Measurements from ENCODE around the gene EFR3B. TPM values are rescaled to one million over a fixed set of nuclear protein-coding genes. Genes with fewer than 3 reads are reported as not detected.

Gene EFR3B
- total and polyA plus RNA-seq, 2 of the 4 experiments (the other 2 are of a cell fraction): 0.38 to 0.90 TPM

- Histone ChIP-seq H2AFZ (replicated peaks; ENCODE audit: low read length, poor library complexity) (no peak overlapping the region), H3K18ac (ENCODE audit: low read depth, low read length) (no peak overlapping the region), H3K27me3 (ENCODE audit: control insufficient read depth, insufficient read depth, low read length) (peaks cover 3% of the 10 kb centered on the region; the same call in 1 of the 2 replicates), H2AK9ac (replicated peaks; ENCODE audit: low read depth, low read length, poor library complexity) (no peak overlapping the region), H2BK5ac (ENCODE audit: low read depth, low read length, poor library complexity, severe bottlenecking) (no peak overlapping the region), H3K56ac (ENCODE audit: extremely low read depth, insufficient read depth, low read length) (no peak overlapping the region), H2BK20ac (ENCODE audit: low read depth, low read length) (no peak overlapping the region), H3K79me1 (ENCODE audit: low read depth in 1 of 2, low read length in 2 of 2) (no peaks in the 10 kb centered on the region), H3K4me3 (ENCODE audit: insufficient read depth, low read depth, low read length) (no peak overlapping the region), H3K4me1 (ENCODE audit: control insufficient read depth, insufficient read depth, low read length) (peaks cover 3% of the 10 kb centered on the region; the same call in 1 of the 2 replicates), H2BK120ac (ENCODE audit: low read depth, low read length) (no peak overlapping the region), H3K4me2 (ENCODE audit: low read depth, low read length) (no peak overlapping the region), H3K9ac (ENCODE audit: low read depth, low read length) (no peak overlapping the region), H3K4ac (ENCODE audit: low read depth, low read length) (no peak overlapping the region), H3K9me3 (ENCODE audit: control insufficient read depth, insufficient read depth, low read length) (no peaks in the 10 kb centered on the region), H3K14ac (replicated peaks; ENCODE audit: low read depth, low read length) (no peak overlapping the region), H3K9me1 (ENCODE audit: insufficient read depth, low read length) (no peaks in the 10 kb centered on the region; the same call in 1 of the 2 replicates), H3K36me3 (ENCODE audit: control insufficient read depth, insufficient read depth, low read length) (no peaks in the 10 kb centered on the region), H2BK15ac (ENCODE audit: low read depth, low read length) (no peak overlapping the region), H4K5ac (ENCODE audit: low read depth, low read length) (no peak overlapping the region), H3K23ac (ENCODE audit: low read depth, low read length) (no peak overlapping the region), H4K8ac (ENCODE audit: low read depth in 2 of 2, low read length in 2 of 2) (no peak overlapping the region), H4K20me1 (ENCODE audit: insufficient read depth, low read length) (no peaks in the 10 kb centered on the region), H4K91ac (ENCODE audit: insufficient read depth, low read depth, low read length) (no peak overlapping the region), H2AK5ac (ENCODE audit: low read depth, low read length) (no peak overlapping the region), H3K27ac (ENCODE audit: insufficient read depth, low read length) (no peak overlapping the region)
- BruUV-seq (replicated peaks): no TSS peak
- ChIA-PET POLR2A (ENCODE audit: unreplicated experiment) (no interaction called here), CTCF (no interaction called here)
- intact Hi-C loops (cut with micrococcal nuclease): loop anchor here (5.0 to 10.0 kb wide), 3 partner anchors 152 to 360 kb away; partner anchors contain the start of gene EFR3B
- WGBS, 2 experiments (ENCODE audit: extremely low coverage in 2 of 2, insufficient read length in 1 of 2): 93% methylated on average over 4 of the region's 9 CpGs; no CpG with 5 or more reads in 1 of the 2 experiments
- ATAC-seq (ENCODE audit: low read depth) (no peak), DNase-seq (no peak)
- dilution Hi-C loops (cut with HindIII; ENCODE audit: low sequenced_read_pairs, unreplicated experiment): no loop called here
- TF ChIP-seq CTCF (conservative IDR thresholded peaks at IDR 0.05; ENCODE audit: low read depth, low read length): no peak
- TF ChIP-seq RFX5 (IDR thresholded peaks at IDR 0.05; ENCODE audit: low read depth, low read length): no peak
- in situ Hi-C loops (cut with MboI; ENCODE audit: low sequenced_read_pairs): loop anchor here (5.0 kb wide), 1 partner anchor 217 kb away; no protein-coding TSS in a partner anchor
These were observed 152.8 kb downstream of the EFR3B start for GRCh38 chr2:25194576-25195122.

All from IMR-90 (cell line).